Measurements from ENCODE around the gene OLFML1.

Gene OLFML1

GRCh38 chr11:7533199-7534041, 48.1 kb downstream of the OLFML1 start:
- DNase-seq, result no peak

- no peak for DNase-seq
Measured at GRCh38 chr11:7534042-7534378, 48.7 kb downstream of the OLFML1 start.

GRCh38 chr11:7536100-7536499, 50.8 kb downstream of the OLFML1 start:
- DNase-seq, result no peak

- no peak for DNase-seq
Measured at GRCh38 chr11:7537265-7537664, 52.0 kb downstream of the OLFML1 start.

GRCh38 chr11:7538031-7538430, 52.7 kb downstream of the OLFML1 start:
- DNase-seq, result no peak

- no peak for DNase-seq
Measured at GRCh38 chr11:7538466-7539454, 53.5 kb downstream of the OLFML1 start.

- DNase-seq, result no peak
Measured at GRCh38 chr11:7540830-7541555, 55.7 kb downstream of the OLFML1 start.

GRCh38 chr11:7543302-7543701, 58.0 kb downstream of the OLFML1 start:
- no peak for DNase-seq

GRCh38 chr11:7544021-7544420, 58.7 kb downstream of the OLFML1 start:
- no peak for DNase-seq

GRCh38 chr11:7545611-7546010, 60.3 kb downstream of the OLFML1 start:
- DNase-seq, result no peak

- DNase-seq, result no peak
Measured at GRCh38 chr11:7546324-7546791, 61.1 kb downstream of the OLFML1 start.

GRCh38 chr11:7547687-7548086, 62.4 kb downstream of the OLFML1 start:
- no peak for DNase-seq

- no peak for DNase-seq
Measured at GRCh38 chr11:7548659-7549274, 63.5 kb downstream of the OLFML1 start.

GRCh38 chr11:7549681-7550080, 64.4 kb downstream of the OLFML1 start:
- DNase-seq, result no peak

GRCh38 chr11:7551571-7551970, 66.3 kb downstream of the OLFML1 start:
- no peak for DNase-seq

- DNase-seq, result no peak
Measured at GRCh38 chr11:7552666-7553065, 67.4 kb downstream of the OLFML1 start.

GRCh38 chr11:7555052-7555699, 69.9 kb downstream of the OLFML1 start:
- no peak for DNase-seq

- DNase-seq, result no peak
Measured at GRCh38 chr11:7558046-7558445, 72.7 kb downstream of the OLFML1 start.

GRCh38 chr11:7559398-7560283, 74.3 kb downstream of the OLFML1 start:
- DNase-seq, result no peak

Measured in NCI-H146 (cell line).